ENCODE measurements around the gene PUS10. TPM values are rescaled to one million over a fixed set of nuclear protein-coding genes. Genes with fewer than 3 reads are reported as not detected.
"Not testable (repeated sequence)": the region's sequence is repeated elsewhere in the genome, so short reads cannot be mapped to it uniquely, and the experiment has no call there.

The PUS10 gene
- total and polyA plus RNA-seq, 11 donors, result 1.9 to 6.5 (median 4.4) TPM

DNA sequence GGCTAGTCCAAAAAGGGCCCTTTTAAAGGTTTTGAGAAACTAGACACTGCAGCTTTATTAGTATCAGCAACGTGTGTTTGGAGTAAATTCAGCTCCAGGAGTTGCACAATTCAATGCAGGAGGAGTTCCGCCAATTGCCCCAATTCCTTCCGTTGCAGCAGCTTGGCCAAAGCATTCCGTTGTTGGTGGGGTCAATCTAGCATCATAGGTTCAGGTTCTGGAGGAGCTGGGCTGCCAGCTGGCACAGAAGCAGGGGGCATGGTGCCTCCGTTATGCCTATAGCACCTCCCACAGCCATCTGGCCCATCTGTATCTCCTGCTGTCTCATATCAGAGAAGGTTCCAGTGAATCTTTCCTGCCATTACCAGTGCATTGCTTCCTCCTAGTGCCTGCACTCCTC lies 81.3 kb downstream of the PUS10 start:
- Histone ChIP-seq H3K27ac (no peak overlapping the region), H3K36me3 (peaks cover 0 to 21% (median 8%) of the 10 kb centered on the region in 9 donors), H3K9me3 (no peaks in the 10 kb centered on the region), H3K27me3 (no peaks in the 10 kb centered on the region), H3K4me1 (peaks cover 0 to 14% (median 0%) of the 10 kb centered on the region in 12 donors), H3K4me3 (no peak overlapping the region)
- no peak for TF ChIP-seq POLR2A (IDR thresholded peaks at IDR 0.05)
- TF ChIP-seq, protein P1, sequence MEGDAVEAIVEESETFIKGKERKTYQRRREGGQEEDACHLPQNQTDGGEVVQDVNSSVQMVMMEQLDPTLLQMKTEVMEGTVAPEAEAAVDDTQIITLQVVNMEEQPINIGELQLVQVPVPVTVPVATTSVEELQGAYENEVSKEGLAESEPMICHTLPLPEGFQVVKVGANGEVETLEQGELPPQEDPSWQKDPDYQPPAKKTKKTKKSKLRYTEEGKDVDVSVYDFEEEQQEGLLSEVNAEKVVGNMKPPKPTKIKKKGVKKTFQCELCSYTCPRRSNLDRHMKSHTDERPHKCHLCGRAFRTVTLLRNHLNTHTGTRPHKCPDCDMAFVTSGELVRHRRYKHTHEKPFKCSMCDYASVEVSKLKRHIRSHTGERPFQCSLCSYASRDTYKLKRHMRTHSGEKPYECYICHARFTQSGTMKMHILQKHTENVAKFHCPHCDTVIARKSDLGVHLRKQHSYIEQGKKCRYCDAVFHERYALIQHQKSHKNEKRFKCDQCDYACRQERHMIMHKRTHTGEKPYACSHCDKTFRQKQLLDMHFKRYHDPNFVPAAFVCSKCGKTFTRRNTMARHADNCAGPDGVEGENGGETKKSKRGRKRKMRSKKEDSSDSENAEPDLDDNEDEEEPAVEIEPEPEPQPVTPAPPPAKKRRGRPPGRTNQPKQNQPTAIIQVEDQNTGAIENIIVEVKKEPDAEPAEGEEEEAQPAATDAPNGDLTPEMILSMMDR (IDR thresholded peaks at IDR 0.05), result no peak
- no peak for DNase-seq
- intact Hi-C loops (cut with DNase I), result no loop called here
- ATAC-seq, result no peak
- WGBS, 4 donors, result 90 to 98% (median 92%) methylated on average over 5 of the region's 5 CpGs

GRCh38 chr2:60934165-60934722 lies 83.8 kb downstream of the PUS10 start:
- 55 to 71% (median 65%) methylated on average over 2 of the region's 2 CpGs for WGBS, 4 donors
- DNase-seq (no peak), ATAC-seq (peak in 2 of 4 donors; percentile 18 to 74)
- no peak for TF ChIP-seq POLR2A (IDR thresholded peaks at IDR 0.05)
- TF ChIP-seq, protein P1 (IDR thresholded peaks at IDR 0.05), result no peak
- peaks cover 0 to 23% (median 3%) of the 10 kb centered on the region in 9 donors for H3K36me3 ChIP-seq
- H3K27me3 ChIP-seq, result no peaks in the 10 kb centered on the region
- H3K4me1 ChIP-seq, result peaks cover 0 to 14% (median 0%) of the 10 kb centered on the region in 12 donors
- intact Hi-C loops (cut with DNase I), result no loop called here
- peak overlapping the region in 5 of 12 donors; percentile 19 to 64 (median 26) for H3K27ac ChIP-seq
- H3K9me3 ChIP-seq, result no peaks in the 10 kb centered on the region
- peak overlapping the region in 1 of 12 donors; percentile 17 for H3K4me3 ChIP-seq

GRCh38 chr2:60932954-60933353 lies 85.1 kb downstream of the PUS10 start:
- H3K9me3 ChIP-seq, result no peaks in the 10 kb centered on the region
- TF ChIP-seq POLR2A (IDR thresholded peaks at IDR 0.05), result no peak
- peaks cover 0 to 14% (median 0%) of the 10 kb centered on the region in 12 donors for H3K4me1 ChIP-seq
- H3K4me3 ChIP-seq, result no peak overlapping the region
- ATAC-seq (no peak), DNase-seq (no peak)
- WGBS, 4 donors, result 94 to 97% (median 96%) methylated on average over 3 of the region's 3 CpGs
- peaks cover 0 to 23% (median 3%) of the 10 kb centered on the region in 9 donors for H3K36me3 ChIP-seq
- intact Hi-C loops (cut with DNase I), result no loop called here
- H3K27me3 ChIP-seq, result no peaks in the 10 kb centered on the region
- H3K27ac ChIP-seq, result no peak overlapping the region

GRCh38 chr2:60932061-60932460 lies 86.0 kb downstream of the PUS10 start:
- H3K9me3 ChIP-seq; H3K27me3 ChIP-seq; DNase-seq; H3K4me3 ChIP-seq; intact Hi-C loops (cut with DNase I); H3K27ac ChIP-seq; ATAC-seq: not testable (repeated sequence)
- H3K4me1 ChIP-seq, result peaks cover 0 to 19% (median 0%) of the 10 kb centered on the region in 12 donors
- 95 to 98% (median 97%) methylated on average over 5 of the region's 5 CpGs for WGBS, 4 donors
- H3K36me3 ChIP-seq, result peaks cover 0 to 25% (median 8%) of the 10 kb centered on the region in 9 donors

DNA sequence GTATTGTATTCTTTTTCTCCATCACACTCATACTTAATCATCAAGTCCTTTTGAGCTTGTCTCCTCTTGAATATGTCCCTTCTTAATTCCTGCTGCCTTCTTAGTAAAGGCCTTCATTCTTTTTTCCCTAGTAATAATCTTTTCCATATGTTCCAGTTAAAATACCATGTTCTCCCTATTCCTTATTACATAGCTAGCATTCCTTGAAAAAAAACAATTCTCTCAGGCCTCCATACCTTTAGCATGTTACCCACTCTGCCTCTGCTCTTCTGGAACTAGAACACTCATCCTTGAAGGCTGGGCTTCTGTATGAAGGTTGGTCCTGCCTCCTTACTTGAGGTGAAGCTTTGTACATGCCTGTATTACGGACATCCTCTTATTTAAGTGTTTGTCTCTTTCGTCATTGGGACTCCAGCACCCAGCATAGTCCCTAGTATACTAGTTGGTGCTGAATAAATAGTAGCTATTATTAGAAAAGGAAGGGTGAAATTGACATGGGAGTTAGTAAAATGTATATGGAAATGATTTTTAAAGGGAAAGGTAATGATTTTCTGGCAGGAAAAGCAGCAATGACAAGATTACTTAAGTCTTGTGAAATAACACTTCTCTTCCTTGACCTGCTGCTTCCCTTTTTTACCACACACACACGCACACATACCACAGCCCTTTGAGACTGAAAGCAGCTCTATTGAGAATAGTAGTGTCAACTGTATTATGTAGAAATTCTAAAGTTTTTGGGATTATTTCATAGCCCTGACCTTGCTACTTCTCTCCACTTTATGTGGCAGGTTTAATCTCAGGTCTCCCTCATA lies 91.1 kb downstream of the PUS10 start:
- DNase-seq (no peak), ATAC-seq (peak in 3 of 4 donors; percentile 33 to 72 (median 62))
- intact Hi-C loops (cut with DNase I), result no loop called here
- peaks cover 0 to 19% (median 0%) of the 10 kb centered on the region in 12 donors for H3K4me1 ChIP-seq
- H3K9me3 ChIP-seq, result no peaks in the 10 kb centered on the region
- TF ChIP-seq, protein P1 (IDR thresholded peaks at IDR 0.05), result no peak
- TF ChIP-seq POLR2A (IDR thresholded peaks at IDR 0.05), result no peak
- no peaks in the 10 kb centered on the region for H3K27me3 ChIP-seq
- peaks cover 0 to 62% (median 47%) of the 10 kb centered on the region in 9 donors for H3K36me3 ChIP-seq
- WGBS, 4 donors, result 86 to 96% (median 91%) methylated on average over 3 of the region's 3 CpGs
- peak overlapping the region in 1 of 12 donors; percentile 64 for H3K27ac ChIP-seq
- no peak overlapping the region for H3K4me3 ChIP-seq
